Spinal cord (tissue), 10 donors: ENCODE data around the gene ME1. TPM values are rescaled to one million over a fixed set of nuclear protein-coding genes. Genes with fewer than 3 reads are reported as not detected.
"Not testable (repeated sequence)": the region's sequence is repeated elsewhere in the genome, so short reads cannot be mapped to it uniquely, and the experiment has no call there.

Source experiments
- DNase-seq, 6 donors: peaks; one replicate each; pipeline versions ENCODE4 v3.0.0 to v3.0.0-alpha.2; 2013 to 2015; ENCODE audit warnings: low spot score in 6 of 6, low read depth in 4 of 6
- H3K27ac ChIP-seq: one replicate; pipeline ENCODE4 v1.5.1; 2013; ENCODE audit warnings: low read depth, low read length, control low read depth
- H3K27me3 ChIP-seq: one replicate; pipeline ENCODE4 v1.6.1; 2013; ENCODE audit warnings: low read length; ENCODE audit not compliant: control insufficient read depth, insufficient read depth
- H3K36me3 ChIP-seq: one replicate; pipeline ENCODE4 v1.6.1; 2013; ENCODE audit warnings: low read length; ENCODE audit not compliant: control insufficient read depth, insufficient read depth
- H3K4me1 ChIP-seq: one replicate; pipeline ENCODE4 v1.6.1; 2013; ENCODE audit warnings: low read length; ENCODE audit not compliant: control insufficient read depth, insufficient read depth
- H3K4me3 ChIP-seq: one replicate; pipeline ENCODE4 v1.5.1; 2013; ENCODE audit warnings: low read depth, low read length, control low read depth
- H3K9me3 ChIP-seq: one replicate; pipeline ENCODE4 v1.6.1; 2013; ENCODE audit warnings: low read length; ENCODE audit not compliant: control insufficient read depth, insufficient read depth
- WGBS: methylation state at CpG from one replicate; pipeline ENCODE4 v1.1.5; 2013; ENCODE audit warnings: missing lambda C conversion rate; ENCODE audit not compliant: insufficient coverage; 5-methylcytosine and 5-hydroxymethylcytosine counted together
- polyA plus RNA-seq, 2 donors: library from polyadenylated mRNA; unstranded; fragments of 120-200 nt; gene quantifications; one replicate each; pipeline ENCODE4 v1.2.1, GENCODE V29; 2013; ENCODE audit not compliant: insufficient read length in 2 of 2
- total RNA-seq, 2 donors: library from RNA; depleted of rRNA in 1 of 2; stranded (reverse); fragments of 120-200 nt in 1 of 2; fragments of >200 nt in 1 of 2; gene quantifications; one replicate each; pipeline versions ENCODE4 v1.2.3 to v1.2.4, GENCODE V29; 2013 to 2014
- donor health status: healthy.

Gene ME1
- total and polyA plus RNA-seq, 4 donors = 8.4 to 23.8 (median 18.6) TPM

GRCh38 chr6:83294676-83295075, 136.2 kb downstream of the ME1 start:
- Histone ChIP-seq H3K36me3 (no peaks in the 10 kb centered on the region), H3K27me3 (no peaks in the 10 kb centered on the region), H3K9me3 (no peaks in the 10 kb centered on the region), H3K4me1 (no peaks in the 10 kb centered on the region), H3K27ac (no peak overlapping the region), H3K4me3 (no peak overlapping the region)
- DNase-seq = no peak
- WGBS = 100% methylated on average over 4 of the region's 6 CpGs

GRCh38 chr6:83292900-83293843, 137.7 kb downstream of the ME1 start:
- Histone ChIP-seq H3K4me3 (no peak overlapping the region), H3K27ac (no peak overlapping the region), H3K27me3 (no peaks in the 10 kb centered on the region), H3K9me3 (no peaks in the 10 kb centered on the region), H3K36me3 (no peaks in the 10 kb centered on the region), H3K4me1 (no peaks in the 10 kb centered on the region)
- 93% methylated on average over 4 of the region's 9 CpGs for WGBS
- no peak for DNase-seq

- H3K36me3 ChIP-seq, H3K4me3 ChIP-seq, H3K4me1 ChIP-seq, DNase-seq, H3K27me3 ChIP-seq, H3K27ac ChIP-seq, H3K9me3 ChIP-seq: not testable (repeated sequence)
- WGBS = no CpG with 5 or more reads among the region's 6 CpGs
Measured at GRCh38 chr6:83287298-83287697, 143.6 kb downstream of the ME1 start.

- H3K4me3 ChIP-seq = no peak overlapping the region
- no peaks in the 10 kb centered on the region for H3K4me1 ChIP-seq
- H3K27ac ChIP-seq = no peak overlapping the region
- no peak for DNase-seq
- H3K9me3 ChIP-seq = no peaks in the 10 kb centered on the region
- no peaks in the 10 kb centered on the region for H3K27me3 ChIP-seq
- WGBS = no CpG with 5 or more reads among the region's 4 CpGs
- H3K36me3 ChIP-seq = no peaks in the 10 kb centered on the region
Measured at GRCh38 chr6:83285917-83286316, 144.9 kb downstream of the ME1 start.

- Histone ChIP-seq H3K9me3 (no peaks in the 10 kb centered on the region), H3K4me1 (no peaks in the 10 kb centered on the region), H3K4me3 (no peak overlapping the region), H3K27ac (no peak overlapping the region), H3K27me3 (no peaks in the 10 kb centered on the region), H3K36me3 (no peaks in the 10 kb centered on the region)
- no peak for DNase-seq
- no CpG with 5 or more reads among the region's 1 CpG for WGBS
Measured at GRCh38 chr6:83273596-83273995, 157.3 kb downstream of the ME1 start.

GRCh38 chr6:83270971-83271719, 159.7 kb downstream of the ME1 start:
- no peak for DNase-seq
- Histone ChIP-seq H3K4me3 (no peak overlapping the region), H3K4me1 (no peaks in the 10 kb centered on the region), H3K9me3 (no peaks in the 10 kb centered on the region), H3K36me3 (no peaks in the 10 kb centered on the region), H3K27ac (no peak overlapping the region), H3K27me3 (no peaks in the 10 kb centered on the region)
- WGBS = no CpG with 5 or more reads among the region's 6 CpGs

- no peaks in the 10 kb centered on the region for H3K36me3 ChIP-seq
- no peak for DNase-seq
- no peaks in the 10 kb centered on the region for H3K9me3 ChIP-seq
- H3K4me1 ChIP-seq = no peaks in the 10 kb centered on the region
- H3K4me3 ChIP-seq = no peak overlapping the region
- no peak overlapping the region for H3K27ac ChIP-seq
- H3K27me3 ChIP-seq = no peaks in the 10 kb centered on the region
- WGBS = no CpG with 5 or more reads among the region's 2 CpGs
Measured at GRCh38 chr6:83265384-83265783, 165.5 kb downstream of the ME1 start.

- DNase-seq = no peak
- Histone ChIP-seq H3K27ac (no peak overlapping the region), H3K27me3 (no peaks in the 10 kb centered on the region), H3K4me1 (no peaks in the 10 kb centered on the region), H3K36me3 (no peaks in the 10 kb centered on the region), H3K9me3 (no peaks in the 10 kb centered on the region), H3K4me3 (no peak overlapping the region)
Measured at GRCh38 chr6:83260577-83260976, 170.3 kb downstream of the ME1 start.

GRCh38 chr6:83258517-83258916, 172.3 kb downstream of the ME1 start:
- H3K9me3 ChIP-seq = no peaks in the 10 kb centered on the region
- H3K4me3 ChIP-seq = no peak overlapping the region
- H3K27me3 ChIP-seq = no peaks in the 10 kb centered on the region
- no peak for DNase-seq
- WGBS = 71% methylated on average over 1 of the region's 1 CpG
- no peaks in the 10 kb centered on the region for H3K36me3 ChIP-seq
- H3K4me1 ChIP-seq = no peaks in the 10 kb centered on the region
- no peak overlapping the region for H3K27ac ChIP-seq

GRCh38 chr6:83257791-83258190, 173.1 kb downstream of the ME1 start:
- H3K36me3 ChIP-seq = no peaks in the 10 kb centered on the region
- WGBS = no CpG with 5 or more reads among the region's 3 CpGs
- DNase-seq = no peak
- H3K4me1 ChIP-seq = no peaks in the 10 kb centered on the region
- H3K9me3 ChIP-seq = no peaks in the 10 kb centered on the region
- H3K27ac ChIP-seq = no peak overlapping the region
- H3K27me3 ChIP-seq = no peaks in the 10 kb centered on the region
- H3K4me3 ChIP-seq = no peak overlapping the region
